Measurements from ENCODE around the gene TRAK2.
A peak's percentile ranks its signal among the peaks of the same experiment; 100 is the strongest.

TRAK2 gene

DNA sequence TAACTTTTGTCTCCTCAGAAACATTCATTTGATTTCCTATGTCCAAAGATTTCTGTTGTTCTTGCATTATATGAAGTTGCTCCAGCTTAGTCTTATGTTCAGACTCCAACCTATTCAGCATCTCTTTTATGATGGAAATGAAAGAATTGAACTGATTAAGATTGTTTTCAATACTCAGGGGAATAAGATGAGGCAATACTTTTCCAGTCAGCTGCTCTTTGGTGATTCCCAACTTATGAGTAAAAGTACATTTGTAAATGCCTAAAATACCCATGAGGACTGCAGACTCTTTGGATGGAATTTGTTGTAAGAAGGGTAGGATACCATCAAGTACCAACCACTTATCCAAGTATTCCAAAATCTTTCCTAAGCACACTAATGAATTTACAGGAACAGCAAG lies 39.8 kb downstream of the TRAK2 start:
- ChIA-PET CTCF (interaction anchor here (1.0 kb wide), 1 partner anchor 11 kb away, joined by 3 read pairs; no protein-coding TSS in a partner anchor), POLR2A (no interaction called here)
- no peak for DNase-seq (ENCODE audit: low read depth, low spot score)
- H3K4me3 ChIP-seq (ENCODE audit: low read depth, low read length): no peak overlapping the region
- no peak for TF ChIP-seq CTCF (IDR thresholded peaks at IDR 0.05; ENCODE audit: insufficient read depth, low read length, missing control alignments)

DNA sequence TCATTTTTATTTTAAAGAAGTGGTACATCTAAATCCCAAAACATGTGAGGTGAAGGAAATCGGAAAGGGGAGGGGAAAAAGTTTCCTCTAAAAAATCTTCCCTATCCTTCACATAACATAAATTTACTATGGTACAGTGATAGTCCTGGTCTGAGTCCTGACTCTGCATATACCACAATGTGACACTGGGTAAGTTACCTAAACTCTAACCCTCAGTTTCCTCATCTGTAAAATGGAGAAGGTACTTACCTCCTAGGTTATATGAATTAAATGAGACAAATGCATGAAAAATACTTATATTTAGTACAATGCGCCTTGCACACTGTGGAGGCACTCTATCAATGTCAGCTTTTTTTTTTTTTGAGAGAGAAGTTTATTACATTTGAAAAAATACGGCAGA lies 42.3 kb downstream of the TRAK2 start:
- no peak overlapping the region for H3K4me3 ChIP-seq (ENCODE audit: low read depth, low read length)
- ChIA-PET CTCF (no interaction called here), POLR2A (no interaction called here)
- no peak for DNase-seq (ENCODE audit: low read depth, low spot score)
- TF ChIP-seq CTCF (IDR thresholded peaks at IDR 0.05; ENCODE audit: insufficient read depth, low read length, missing control alignments): no peak

- TF ChIP-seq CTCF (IDR thresholded peaks at IDR 0.05; ENCODE audit: insufficient read depth, low read length, missing control alignments): no peak
- no peak for DNase-seq (ENCODE audit: low read depth, low spot score)
- ChIA-PET POLR2A (no interaction called here), CTCF (interaction anchor here (1.4 kb wide), 1 partner anchor 175 kb away, joined by 4 read pairs; no protein-coding TSS in a partner anchor)
- no peak overlapping the region for H3K4me3 ChIP-seq (ENCODE audit: low read depth, low read length)
Observed at GRCh38 chr2:201407265-201407664, 44.0 kb downstream of the TRAK2 start.

- no peak for TF ChIP-seq CTCF (IDR thresholded peaks at IDR 0.05; ENCODE audit: insufficient read depth, low read length, missing control alignments)
- H3K4me3 ChIP-seq (ENCODE audit: low read depth, low read length): no peak overlapping the region
- POLR2A ChIA-PET: no interaction called here
- CTCF ChIA-PET: interaction anchor here (1.4 kb wide), 1 partner anchor 174 kb away, joined by 4 read pairs; no protein-coding TSS in a partner anchor
- DNase-seq (ENCODE audit: low read depth, low spot score): peak; percentile 59
Observed at GRCh38 chr2:201406077-201406662, 45.1 kb downstream of the TRAK2 start.

DNA sequence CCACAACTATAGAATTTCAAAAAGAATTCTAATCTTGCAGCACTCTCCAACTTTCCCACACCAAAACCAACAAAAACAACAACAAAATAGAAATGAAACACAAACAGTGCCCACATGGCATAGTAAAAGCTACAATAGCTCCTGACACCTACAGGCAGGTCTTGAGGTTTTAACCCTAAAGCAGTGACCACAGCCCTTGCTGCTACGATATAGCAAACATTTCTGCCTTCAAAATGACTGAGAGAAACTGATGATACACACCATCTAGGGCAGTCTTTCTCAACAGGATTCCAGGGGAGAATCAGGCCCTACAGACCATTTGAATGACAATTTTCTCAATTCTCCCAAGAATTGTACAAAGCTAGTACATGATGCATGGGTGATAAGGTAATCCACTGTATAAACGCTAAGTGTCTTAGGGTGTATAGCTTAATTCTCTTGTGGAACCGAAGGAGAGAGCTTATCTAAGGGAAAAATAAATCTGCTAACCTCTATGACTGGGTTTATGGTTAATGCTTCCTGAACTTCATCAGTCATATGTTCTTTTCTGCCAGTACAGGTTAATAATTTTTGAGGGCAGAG lies 46.5 kb downstream of the TRAK2 start:
- ChIA-PET POLR2A (no interaction called here), CTCF (interaction anchor here (1.5 kb wide), 1 partner anchor 10 kb away, joined by 3 read pairs; no protein-coding TSS in a partner anchor)
- H3K4me3 ChIP-seq (ENCODE audit: low read depth, low read length): no peak overlapping the region

More for the DNA sequence above, 46.5 kb downstream of the TRAK2 start:
- DNase-seq (ENCODE audit: low read depth, low spot score): no peak
- no peak for TF ChIP-seq CTCF (IDR thresholded peaks at IDR 0.05; ENCODE audit: insufficient read depth, low read length, missing control alignments)

Data from AG04449 (cell line).